ENCODE data around the gene ATAD3C.

GRCh38 chr1:1441002-1441888 lies 8.2 kb upstream of the ATAD3C start:
- TF ChIP-seq EP300 (IDR thresholded peaks at IDR 0.05) (no peak), CTCF (IDR thresholded peaks at IDR 0.05) (peak; percentile 89 to 93 (median 92)), POLR2AphosphoS5 (IDR thresholded peaks at IDR 0.05) (no peak)

Data from upper lobe of left lung (tissue), 4 donors.